Upper lobe of left lung (tissue), 4 donors: Measurements from ENCODE around the gene CXXC4.

Source experiments
- EP300 ChIP-seq, 4 donors: sonication (generic); formaldehyde crosslinking; IDR thresholded peaks; one replicate each; pipeline ENCODE4 v1.5.1; 2017; ENCODE audit warnings: antibody characterized with exemption in 4 of 4, control low read depth in 2 of 4
- POLR2A ChIP-seq, 4 donors: fragments of 450-650 bp; IDR thresholded peaks; one replicate each; pipeline ENCODE4 v1.5.1; 2016 to 2017; ENCODE audit warnings: antibody characterized with exemption in 4 of 4, mild to moderate bottlenecking in 2 of 4
- POLR2AphosphoS5 ChIP-seq, 2 donors: sonication (generic); formaldehyde crosslinking; IDR thresholded peaks; one replicate each; pipeline ENCODE4 v1.5.1; 2017; ENCODE audit warnings: antibody characterized with exemption in 2 of 2
- TF ChIP-seq, protein P1 (sequence below), 6 experiments: fragments of 450-650 bp in 4 of 6; fragments of 200-600 bp in 2 of 6; sonication (generic) in 2 of 6; IDR thresholded peaks; one replicate each; pipeline ENCODE4 v1.5.1; 2016 to 2019; ENCODE audit warnings: antibody characterized with exemption in 6 of 6

DNA sequence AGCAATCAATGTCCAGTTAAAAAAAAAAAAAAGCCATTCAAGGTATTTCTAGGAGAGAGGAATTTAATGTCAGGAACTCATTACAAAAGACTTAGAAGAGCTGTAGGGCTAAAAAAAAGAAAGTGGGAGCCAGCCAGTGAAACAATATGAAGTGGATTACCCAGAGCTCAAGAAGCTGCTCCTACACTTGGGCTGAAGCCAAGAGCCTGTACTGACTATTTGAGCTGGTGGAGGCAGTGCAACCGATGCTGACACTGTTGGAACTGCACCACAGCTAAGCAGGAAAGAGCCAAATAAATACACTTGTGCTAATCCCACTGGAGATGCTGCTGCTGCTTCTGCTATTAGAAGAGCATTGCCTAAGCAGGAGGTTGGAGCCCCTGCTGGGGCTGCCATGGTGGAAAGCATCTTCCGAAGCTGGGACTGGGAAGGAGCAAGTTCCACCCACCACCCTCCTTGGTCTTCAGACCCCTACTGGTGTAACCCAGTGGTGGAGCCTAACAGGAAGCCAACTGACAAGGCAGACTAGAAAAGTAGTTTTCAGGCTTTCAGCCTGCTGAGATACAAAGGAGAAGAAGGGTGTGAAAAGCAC lies 65.4 kb downstream of the CXXC4 start:
- TF ChIP-seq, protein P1, sequence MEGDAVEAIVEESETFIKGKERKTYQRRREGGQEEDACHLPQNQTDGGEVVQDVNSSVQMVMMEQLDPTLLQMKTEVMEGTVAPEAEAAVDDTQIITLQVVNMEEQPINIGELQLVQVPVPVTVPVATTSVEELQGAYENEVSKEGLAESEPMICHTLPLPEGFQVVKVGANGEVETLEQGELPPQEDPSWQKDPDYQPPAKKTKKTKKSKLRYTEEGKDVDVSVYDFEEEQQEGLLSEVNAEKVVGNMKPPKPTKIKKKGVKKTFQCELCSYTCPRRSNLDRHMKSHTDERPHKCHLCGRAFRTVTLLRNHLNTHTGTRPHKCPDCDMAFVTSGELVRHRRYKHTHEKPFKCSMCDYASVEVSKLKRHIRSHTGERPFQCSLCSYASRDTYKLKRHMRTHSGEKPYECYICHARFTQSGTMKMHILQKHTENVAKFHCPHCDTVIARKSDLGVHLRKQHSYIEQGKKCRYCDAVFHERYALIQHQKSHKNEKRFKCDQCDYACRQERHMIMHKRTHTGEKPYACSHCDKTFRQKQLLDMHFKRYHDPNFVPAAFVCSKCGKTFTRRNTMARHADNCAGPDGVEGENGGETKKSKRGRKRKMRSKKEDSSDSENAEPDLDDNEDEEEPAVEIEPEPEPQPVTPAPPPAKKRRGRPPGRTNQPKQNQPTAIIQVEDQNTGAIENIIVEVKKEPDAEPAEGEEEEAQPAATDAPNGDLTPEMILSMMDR (IDR thresholded peaks at IDR 0.05): no peak
- TF ChIP-seq POLR2A (IDR thresholded peaks at IDR 0.05): no peak
- TF ChIP-seq EP300 (IDR thresholded peaks at IDR 0.05): no peak
- no peak for TF ChIP-seq POLR2AphosphoS5 (IDR thresholded peaks at IDR 0.05)
